K562 (cell line): ENCODE results near the gene EFNA2. TPM values are rescaled to one million over a fixed set of nuclear protein-coding genes. Genes with fewer than 3 reads are reported as not detected.

Experiments
- ATAC-seq: fragments of 200-7000 bp; cut with Tn5 transposase; 3 replicates; pipeline ENCODE4 v1.9.1; 2020; ENCODE audit warnings: moderate library complexity
- BruUV-seq: library from RNA; stranded (reverse); fragments of 400-500 nt; replicated peaks from 2 replicates; lab custom pipeline; 2021; lab: Mats Ljungman, UMichigan
- CTCF ChIA-PET: fragments of 300-600 bp; formaldehyde crosslinking; extraction: SDS; loops from one replicate; lab custom pipeline; 2021; ENCODE audit warnings: low intra/inter-chr PET ratio; lab: Yijun Ruan, JAX
- POLR2A ChIA-PET: fragments of 300-600, 350-650 bp; sonication (Branson Sonifier 250); formaldehyde crosslinking; extraction: SDS; loops from one replicate; lab custom pipeline; 2021; ENCODE audit warnings: antibody characterized with exemption, inconsistent platforms; lab: Yijun Ruan, JAX
- DNase-seq, 4 experiments: peaks; one replicate each; pipeline versions ENCODE4 v3.0.0 to v3.0.0-alpha.2; 2011 to 2018; ENCODE audit warnings: low spot score in 3 of 4, mixed read lengths in 3 of 4; ENCODE audit errors: extremely low read depth in 1 of 4
- FAIRE-seq: peaks from 2 replicates; lab custom pipeline; 2011; peaks lifted over from hg19 to GRCh38; lab: Jason Lieb, UNC
- H2AFZ ChIP-seq: 2 replicates; pipeline ENCODE4 v1.6.0; 2011; ENCODE audit warnings: low read depth, low read length, control low read depth, inconsistent platforms
- H3K27ac ChIP-seq: fragments of 200-600 bp; 3 replicates; pipeline ENCODE4 v1.8.0; 2011; ENCODE audit warnings: low read depth, mild to moderate bottlenecking, control low read depth, inconsistent platforms, low read length, moderate library complexity, mixed read lengths; ENCODE audit errors: extremely low read depth
- H3K27me3 ChIP-seq, 2 experiments: fragments of 300-600 bp in 1 of 2; 2 replicates in 1 of 2; 3 replicates in 1 of 2; pipeline versions ENCODE4 v1.6.0 to v1.8.0; 2011; ENCODE audit warnings: inconsistent platforms in 2 of 2, low read length in 2 of 2, mild to moderate bottlenecking in 1 of 2, mixed read lengths in 1 of 2, moderate library complexity in 1 of 2; ENCODE audit not compliant: control insufficient read depth in 2 of 2, insufficient read depth in 2 of 2
- H3K36me3 ChIP-seq: fragments of 300-600 bp; 3 replicates; pipeline ENCODE4 v1.8.0; 2011; ENCODE audit warnings: mild to moderate bottlenecking, low read length, inconsistent platforms; ENCODE audit not compliant: control insufficient read depth, insufficient read depth
- H3K4me1 ChIP-seq, 2 experiments: fragments of 200-600 bp in 1 of 2; replicated peaks in 1 of 2; 2 replicates in 1 of 2; 3 replicates in 1 of 2; pipeline versions ENCODE4 v1.5.1 to v1.8.0; 2011; ENCODE audit warnings: inconsistent platforms in 2 of 2, low read length in 2 of 2, mild to moderate bottlenecking in 1 of 2, mixed read lengths in 1 of 2, moderate library complexity in 1 of 2; ENCODE audit not compliant: control insufficient read depth in 2 of 2, insufficient read depth in 2 of 2
- H3K4me2 ChIP-seq: 2 replicates; pipeline ENCODE4 v1.6.1; 2011; ENCODE audit warnings: low read length, control low read depth, inconsistent platforms, mixed read lengths; ENCODE audit not compliant: insufficient read depth
- H3K4me3 ChIP-seq: fragments of 200-600 bp; sonication (generic), shearing (Covaris generic); 2 replicates; pipeline ENCODE4 v1.5.1; 2016; ENCODE audit warnings: control low read depth, inconsistent platforms
- H3K79me2 ChIP-seq: fragments of 200-600 bp; 3 replicates; pipeline ENCODE4 v1.8.0; 2011; ENCODE audit warnings: low read length, inconsistent platforms; ENCODE audit not compliant: control insufficient read depth, insufficient read depth
- H3K9ac ChIP-seq, 2 experiments: 2 replicates each; pipeline versions ENCODE4 v1.6.0 to v1.6.1; 2011; ENCODE audit warnings: low read depth in 2 of 2, low read length in 2 of 2, control low read depth in 1 of 2, inconsistent platforms in 1 of 2, mild to moderate bottlenecking in 1 of 2, mixed read lengths in 1 of 2; ENCODE audit not compliant: insufficient read depth in 1 of 2
- H3K9me1 ChIP-seq: one replicate; pipeline ENCODE4 v1.6.0; 2011; ENCODE audit warnings: inconsistent platforms, mild to moderate bottlenecking, low read length, moderate library complexity; ENCODE audit not compliant: control insufficient read depth, insufficient read depth
- H3K9me3 ChIP-seq: replicated peaks from 2 replicates; pipeline ENCODE4 v1.5.1; 2011; ENCODE audit warnings: low read depth, low read length, inconsistent platforms; ENCODE audit not compliant: control insufficient read depth, insufficient read depth
- H4K20me1 ChIP-seq: replicated peaks from 2 replicates; pipeline ENCODE4 v1.6.1; 2011; ENCODE audit warnings: low read length, inconsistent platforms, mixed read lengths; ENCODE audit not compliant: control insufficient read depth, insufficient read depth
- ATF6 ChIP-seq: sonication (generic); formaldehyde crosslinking; IDR thresholded peaks from 2 replicates; pipeline ENCODE4 v1.4.0; 2020; ENCODE audit warnings: mild to moderate bottlenecking, missing genetic modification reagents
- FIP1L1 ChIP-seq: fragments of 200-400 bp; formaldehyde crosslinking; IDR thresholded peaks from 2 replicates; pipeline ENCODE4 v1.6.1; 2018; ENCODE audit warnings: mild to moderate bottlenecking, low read depth, low read length; ENCODE audit not compliant: poor library complexity, severe bottlenecking
- KLF1 ChIP-seq: fragments of 450-650 bp; IDR thresholded peaks from 2 replicates; pipeline ENCODE4 v1.6.1; 2016; ENCODE audit warnings: missing genetic modification characterization, missing compliant biosample characterization
- MYNN ChIP-seq, 2 experiments: sonication (generic); formaldehyde crosslinking in 1 of 2; IDR thresholded peaks; 2 replicates each; pipeline versions ENCODE4 v1.5.0 to v1.6.1; 2016 to 2020; ENCODE audit warnings: antibody characterized with exemption in 1 of 2, missing genetic modification reagents in 1 of 2
- PHF20 ChIP-seq: fragments of 450-650 bp; IDR thresholded peaks from 2 replicates; pipeline ENCODE4 v1.6.1; 2018; ENCODE audit not compliant: partially characterized antibody
- SMARCB1 ChIP-seq: IDR thresholded peaks from 2 replicates; pipeline ENCODE4 v1.6.1; 2011; ENCODE audit warnings: improper control_type of control experiment, low read depth; ENCODE audit not compliant: insufficient read length
- THAP7 ChIP-seq: fragments of 250-450 bp; sonication (Bioruptor Pico); IDR thresholded peaks from 2 replicates; pipeline ENCODE4 v1.5.0; 2021
- TOE1 ChIP-seq, 2 experiments: fragments of 450-650 bp in 1 of 2; sonication (generic) in 1 of 2; formaldehyde crosslinking in 1 of 2; IDR thresholded peaks; 2 replicates each; pipeline versions ENCODE4 v1.7.1 to v1.8.0; 2016 to 2022; ENCODE audit warnings: borderline replicate concordance in 2 of 2, mild to moderate bottlenecking in 2 of 2, antibody characterized with exemption in 1 of 2, inconsistent platforms in 1 of 2, low read depth in 1 of 2, missing genetic modification reagents in 1 of 2, moderate library complexity in 1 of 2
- ZNF408 ChIP-seq: fragments of 250-450 bp; sonication (Bioruptor Pico); IDR thresholded peaks from 2 replicates; pipeline ENCODE4 v1.4.0; 2020; ENCODE audit warnings: low read depth, mild to moderate bottlenecking, moderate library complexity
- ZNF431 ChIP-seq: sonication (generic); formaldehyde crosslinking; IDR thresholded peaks from 2 replicates; pipeline ENCODE4 v1.8.0; 2022; ENCODE audit warnings: mild to moderate bottlenecking, missing genetic modification reagents
- ZNF780A ChIP-seq: fragments of 250-450 bp; sonication (Bioruptor Pico); IDR thresholded peaks from 2 replicates; pipeline ENCODE4 v1.5.0; 2021; ENCODE audit warnings: mild to moderate bottlenecking
- ZNF830 ChIP-seq: fragments of 250-450 bp; sonication (Bioruptor Pico); IDR thresholded peaks from 2 replicates; pipeline ENCODE4 v1.5.0; 2021; ENCODE audit warnings: mild to moderate bottlenecking
- WGBS: fragments of 100-300 bp; shearing (Covaris generic); methylation state at CpG from one replicate; pipeline ENCODE4 v1.1.6; 2016; ENCODE audit warnings: low coverage, mixed read lengths; ENCODE audit not compliant: insufficient coverage; ENCODE audit errors: missing lambda C conversion rate; 5-methylcytosine and 5-hydroxymethylcytosine counted together
- in situ Hi-C: fragments of 300-500 bp; cut with MboI; formaldehyde crosslinking; loops from 4 replicates; pipeline ENCODE4 v1.15.0; 2018; ENCODE audit warnings: inconsistent platforms, mixed read lengths
- intact Hi-C: fragments of 100-400 bp; cut with micrococcal nuclease; formaldehyde crosslinking; loops from 2 replicates; pipeline ENCODE4 v1.14.2; 2022
- polyA plus RNA-seq, 8 experiments: library from polyadenylated mRNA; depleted of rRNA in 4 of 8; stranded (reverse) in 5 of 8; unstranded in 3 of 8; fragments of >200 nt; fragmentation: Nextera tagmentation in 2 of 8; fragmentation: Illumina TruSeq in 1 of 8; extraction: Ambion mirVana in 2 of 8; extraction: Trizol in 1 of 8; gene quantifications; 2 replicates each; pipeline versions ENCODE4 v1.2.1 to v1.2.3, GENCODE V29; 2011 to 2014; ENCODE audit warnings: inconsistent platforms in 1 of 8, missing spikeins in 1 of 8
- total RNA-seq, 7 experiments: library from RNA; depleted of rRNA in 6 of 7; stranded (reverse); fragments of >200 nt in 6 of 7; fragmentation: Illumina TruSeq in 2 of 7; extraction: Trizol in 2 of 7; gene quantifications; 2 replicates each; pipeline versions ENCODE4 v1.2.1 to v1.2.3, GENCODE V29; 2011 to 2021; ENCODE audit warnings: low replicate concordance in 1 of 7

The EFNA2 gene
- total and polyA plus RNA-seq, 9 of the 15 experiments (the other 6 are each of a cell fraction or from before 2014, with no cell fraction given) = 0.11 to 0.44 (median 0.15) TPM; not detected in 6

- ATAC-seq (peak; percentile 49), FAIRE-seq (peak; percentile 26), DNase-seq (peak in 3 of 4 experiments; percentile 48 to 72 (median 58))
- in situ Hi-C loops = loop anchor here (5.0 kb wide), 1 partner anchor 107 kb away; the partner anchor contains the start of gene NDUFS7
- H2AFZ ChIP-seq = 0 out of 2 replicates have a peak overlapping the region, but pooled peaks have one; percentile 29
- H3K27ac ChIP-seq = peak overlapping the region; percentile 92
- BruUV-seq = no TSS peak
- H4K20me1 ChIP-seq = peaks cover 28% of the 10 kb centered on the region
- peaks cover 57 to 92% of the 10 kb centered on the region in 2 experiments for H3K4me1 ChIP-seq
- H3K9me3 ChIP-seq = no peaks in the 10 kb centered on the region
- CTCF ChIA-PET = interaction anchor here (0.6 kb wide), 1 partner anchor 96 kb away, joined by 3 read pairs; no protein-coding TSS in a partner anchor
- H3K27me3 ChIP-seq = no peaks in the 10 kb centered on the region
- intact Hi-C loops = loop anchor here (10.0 kb wide), 1 partner anchor 170 kb away; no protein-coding TSS in a partner anchor
- peak overlapping the region; percentile 93 for H3K4me2 ChIP-seq
- no peaks in the 10 kb centered on the region for H3K9me1 ChIP-seq
- WGBS = 1% methylated on average over 43 of the region's 44 CpGs
- H3K79me2 ChIP-seq = peaks cover 71% of the 10 kb centered on the region
- peak overlapping the region; percentile 90 to 92 for H3K9ac ChIP-seq
- H3K4me3 ChIP-seq = peak overlapping the region; percentile 68
- POLR2A ChIA-PET = interaction anchor here (0.6 to 1.4 kb wide), 9 partner anchors 8 to 217 kb away, joined by 3 to 9 read pairs (median 3); no protein-coding TSS in a partner anchor
- peaks cover 82% of the 10 kb centered on the region for H3K36me3 ChIP-seq
- peak; percentile 75; the same call in 1 of the 2 replicates for TF ChIP-seq ZNF780A (CRISPR knock-in tag)
- TF ChIP-seq KLF1 (tag) = no peak
- TF ChIP-seq TOE1 (IDR thresholded peaks at IDR 0.05; ENCODE audit: borderline replicate concordance) = peak; percentile 24; the same call in 1 of the 2 replicates
- no peak for TF ChIP-seq TOE1 (CRISPR knock-in tag; IDR thresholded peaks at IDR 0.05; ENCODE audit: borderline replicate concordance, low read depth)
- TF ChIP-seq ZNF408 (CRISPR knock-in tag) = no peak
- peak; percentile 15 for TF ChIP-seq PHF20
- 0 out of 2 replicates have a peak, but pooled peaks have one; percentile 15 for TF ChIP-seq MYNN (IDR thresholded peaks at IDR 0.05)
- TF ChIP-seq MYNN (CRISPR knock-in tag; IDR thresholded peaks at IDR 0.05) = no peak
- TF ChIP-seq ZNF431 = peak; percentile 19; the same call in 1 of the 2 replicates
- TF ChIP-seq ATF6 (CRISPR knock-in tag) = peak; percentile 89; the same call in 1 of the 2 replicates
- peak; percentile 94 for TF ChIP-seq ZNF830 (CRISPR knock-in tag)
- 0 out of 2 replicates have a peak, but pooled peaks have one; percentile 33 for TF ChIP-seq THAP7
- TF ChIP-seq SMARCB1 = no peak
- TF ChIP-seq FIP1L1 = peak; percentile 68
These were observed 10.8 kb upstream of the EFNA2 start for GRCh38 chr19:1274852-1275259.
